Endothelial cell of umbilical vein (primary cell): ENCODE data around the gene FERMT2. TPM values are rescaled to one million over a fixed set of nuclear protein-coding genes. Genes with fewer than 3 reads are reported as not detected.

Experiments
- BruUV-seq: library from RNA; stranded (reverse); fragments of 400-500 nt; replicated peaks from 2 replicates; lab custom pipeline; 2021; lab: Mats Ljungman, UMichigan
- CTCF ChIA-PET: fragments of 300-600, 350-600 bp; sonication (Branson Sonifier 250); formaldehyde crosslinking; loops from one replicate; lab custom pipeline; 2021; ENCODE audit warnings: antibody characterized with exemption, inconsistent platforms; lab: Charles Lee
- POLR2A ChIA-PET: fragments of 300-600, 350-600 bp; sonication (Branson Sonifier 250); formaldehyde crosslinking; loops from one replicate; lab custom pipeline; 2021; ENCODE audit warnings: antibody characterized with exemption, inconsistent platforms; lab: Charles Lee
- DNase-seq: peaks from one replicate; pipeline ENCODE4 v3.0.0-alpha.2; 2011; ENCODE audit warnings: low read depth, low spot score
- FAIRE-seq: peaks from 2 replicates; lab custom pipeline; 2011; peaks lifted over from hg19 to GRCh38; lab: Jason Lieb, UNC
- H2AFZ ChIP-seq: 2 replicates; pipeline ENCODE4 v1.6.0; 2012; ENCODE audit warnings: low read depth, low read length, control low read depth, inconsistent platforms
- H3K27ac ChIP-seq: 2 replicates; pipeline ENCODE4 v1.5.1; 2011; ENCODE audit warnings: low read depth, mild to moderate bottlenecking, control low read depth, low read length, moderate library complexity; ENCODE audit not compliant: insufficient read depth
- H3K27me3 ChIP-seq, 2 experiments: 2 replicates each; pipeline versions ENCODE4 v1.6.0 to v1.6.1; 2011; ENCODE audit warnings: low read length in 2 of 2, mixed read lengths in 1 of 2; ENCODE audit not compliant: control insufficient read depth in 2 of 2, insufficient read depth in 2 of 2
- H3K36me3 ChIP-seq, 2 experiments: 2 replicates in 1 of 2; 3 replicates in 1 of 2; pipeline ENCODE4 v1.5.1; 2011; ENCODE audit warnings: low read length in 2 of 2, mild to moderate bottlenecking in 1 of 2, moderate library complexity in 1 of 2; ENCODE audit not compliant: control insufficient read depth in 2 of 2, insufficient read depth in 2 of 2; ENCODE audit errors: extremely low read depth in 1 of 2
- H3K4me1 ChIP-seq: 3 replicates; pipeline ENCODE4 v1.5.1; 2011; ENCODE audit warnings: mild to moderate bottlenecking, low read length; ENCODE audit not compliant: control insufficient read depth, insufficient read depth; ENCODE audit errors: extremely low read depth
- H3K4me2 ChIP-seq: 2 replicates; pipeline ENCODE4 v1.6.1; 2011; ENCODE audit warnings: low read length, control low read depth, mixed read lengths; ENCODE audit not compliant: insufficient read depth
- H3K4me3 ChIP-seq, 3 experiments: fragments of 200-600 bp in 1 of 3; sonication (generic), shearing (Covaris generic) in 1 of 3; replicated peaks in 1 of 3; 2 replicates each; pipeline ENCODE4 v1.5.1; 2011 to 2016; ENCODE audit warnings: control low read depth in 3 of 3, low read length in 3 of 3, mild to moderate bottlenecking in 2 of 3, inconsistent platforms in 1 of 3, low read depth in 1 of 3, moderate library complexity in 1 of 3; ENCODE audit not compliant: insufficient read depth in 1 of 3
- H3K79me2 ChIP-seq: 2 replicates; pipeline ENCODE4 v1.6.0; 2012; ENCODE audit warnings: low read length, inconsistent platforms; ENCODE audit not compliant: control insufficient read depth, insufficient read depth
- H3K9ac ChIP-seq: replicated peaks from 2 replicates; pipeline ENCODE3; 2011; ENCODE audit warnings: low read length, control low read depth; ENCODE audit not compliant: insufficient read depth; ENCODE audit errors: extremely low read depth
- H3K9me1 ChIP-seq: replicated peaks from 3 replicates; pipeline ENCODE4 v1.6.0; 2011; ENCODE audit warnings: mild to moderate bottlenecking, low read length; ENCODE audit not compliant: control insufficient read depth, insufficient read depth; ENCODE audit errors: extremely low read depth
- H3K9me3 ChIP-seq: replicated peaks from 2 replicates; pipeline ENCODE4 v1.5.1; 2012; ENCODE audit warnings: low read length, inconsistent platforms; ENCODE audit not compliant: control insufficient read depth, insufficient read depth
- H4K20me1 ChIP-seq: replicated peaks from 2 replicates; pipeline ENCODE3; 2011; ENCODE audit warnings: mild to moderate bottlenecking, low read length; ENCODE audit not compliant: control insufficient read depth, insufficient read depth; ENCODE audit errors: extremely low read depth
- EZH2 ChIP-seq: IDR thresholded peaks from 2 replicates; pipeline ENCODE4 v1.6.1; 2012; ENCODE audit warnings: borderline replicate concordance, low read depth, mild to moderate bottlenecking, moderate library complexity, low read length, inconsistent platforms; ENCODE audit not compliant: severe bottlenecking
- dilution Hi-C: fragments of 300-500 bp; cut with MboI; formaldehyde crosslinking; loops from one replicate; pipeline ENCODE4 v1.15.0; 2019; ENCODE audit warnings: low sequenced_read_pairs; ENCODE audit not compliant: extremely low pct_ligation_motif_present
- intact Hi-C: fragments of 100-400 bp; cut with micrococcal nuclease; formaldehyde crosslinking; loops from one replicate; pipeline ENCODE4 v1.10.0; 2022
- polyA plus RNA-seq, 4 experiments: library from polyadenylated mRNA; depleted of rRNA in 3 of 4; stranded (reverse) in 3 of 4; unstranded in 1 of 4; fragments of >200 nt; gene quantifications; 2 replicates each; pipeline versions ENCODE4 v1.2.1 to v1.2.3, GENCODE V29; 2011 to 2012; ENCODE audit warnings: missing spikeins in 1 of 4
- total RNA-seq: library from RNA; stranded (reverse); gene quantifications from 2 replicates; pipeline ENCODE4 v1.2.3, GENCODE V29; 2021
- TF ChIP-seq, protein P1 (sequence below), 2 donors: IDR thresholded peaks; 1 replicate in 1 of 2; 2 replicates in 1 of 2; pipeline ENCODE4 v1.5.1; 2011; ENCODE audit warnings: low read length in 2 of 2, mild to moderate bottlenecking in 2 of 2, moderate library complexity in 2 of 2, control low read depth in 1 of 2, inconsistent platforms in 1 of 2, low read depth in 1 of 2; ENCODE audit not compliant: insufficient read depth in 1 of 2; ENCODE audit errors: extremely low read depth in 1 of 2

The FERMT2 gene
- total and polyA plus RNA-seq, 2 donors (not counting 3 experiments of a cell fraction or from before 2014, with no cell fraction given) = 58.7 to 108 TPM

DNA sequence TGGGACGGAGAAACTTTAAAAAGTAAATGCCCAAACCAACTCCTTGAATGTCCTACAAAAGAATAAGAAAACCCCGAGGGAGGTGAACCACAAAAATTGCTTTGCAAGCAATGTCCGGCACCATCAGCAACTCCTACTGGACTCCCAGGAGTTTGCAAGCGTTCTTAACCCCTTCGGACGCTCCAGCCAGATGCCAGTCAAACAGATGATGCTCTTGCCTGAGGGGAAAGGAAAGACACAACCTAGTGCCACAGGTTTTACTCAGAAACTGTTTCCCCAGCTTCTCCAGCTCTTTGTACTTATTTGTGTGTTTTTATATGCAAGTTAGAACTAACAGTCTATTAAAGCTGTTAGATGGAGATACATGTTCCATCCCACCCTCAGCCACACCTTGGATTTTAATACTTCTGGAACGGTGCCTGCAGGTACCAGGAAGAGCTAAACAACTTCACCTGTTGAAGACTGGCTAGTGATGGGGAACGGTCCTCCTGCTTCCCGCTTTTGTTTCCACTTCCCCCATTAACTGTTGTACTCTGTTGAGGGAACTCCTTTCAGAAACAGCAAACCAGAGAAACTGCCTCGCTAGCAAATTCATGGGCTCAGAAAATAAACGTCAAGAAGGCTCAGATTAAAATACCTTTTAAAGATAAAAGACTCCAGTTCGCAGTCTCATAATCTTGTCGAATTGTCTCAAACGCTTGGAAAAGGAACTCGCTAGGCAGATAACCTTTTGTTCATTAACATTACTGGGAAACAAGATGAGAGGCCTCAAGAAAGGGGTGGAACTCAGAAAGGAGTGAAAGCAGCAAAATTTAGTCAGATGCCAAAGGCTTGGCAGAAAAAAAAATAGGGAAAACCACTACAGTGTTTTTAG, 1.1 kb upstream of the FERMT2 start:
- FAIRE-seq = peak; percentile 8
- CTCF ChIA-PET = interaction anchor here (0.9 to 2.4 kb wide), 10 partner anchors 9 to 354 kb away, joined by 3 to 16 read pairs (median 4); partner anchors contain the start of genes GNPNAT1 and STYX
- TSS peak; percentile 75 for BruUV-seq

More for the DNA sequence above, 1.1 kb upstream of the FERMT2 start:
- Histone ChIP-seq H3K4me3 (peak overlapping the region; percentile 74 to 96 (median 79)), H2AFZ (peak overlapping the region; percentile 86), H3K9ac (peak overlapping the region; percentile 95), H3K27me3 (no peaks in the 10 kb centered on the region), H3K36me3 (no peaks in the 10 kb centered on the region), H3K4me2 (peak overlapping the region; percentile 81), H3K9me1 (no peaks in the 10 kb centered on the region), H4K20me1 (no peaks in the 10 kb centered on the region), H3K79me2 (peaks cover 34% of the 10 kb centered on the region), H3K27ac (peak overlapping the region; percentile 85), H3K9me3 (no peaks in the 10 kb centered on the region), H3K4me1 (peaks cover 24% of the 10 kb centered on the region)
- intact Hi-C loops (loop anchor here (1.0 to 10.0 kb wide), 6 partner anchors 34 to 399 kb away; partner anchors contain the start of genes GNPNAT1, PSMC6 and STYX), dilution Hi-C loops (no loop called here)
- TF ChIP-seq, protein P1, sequence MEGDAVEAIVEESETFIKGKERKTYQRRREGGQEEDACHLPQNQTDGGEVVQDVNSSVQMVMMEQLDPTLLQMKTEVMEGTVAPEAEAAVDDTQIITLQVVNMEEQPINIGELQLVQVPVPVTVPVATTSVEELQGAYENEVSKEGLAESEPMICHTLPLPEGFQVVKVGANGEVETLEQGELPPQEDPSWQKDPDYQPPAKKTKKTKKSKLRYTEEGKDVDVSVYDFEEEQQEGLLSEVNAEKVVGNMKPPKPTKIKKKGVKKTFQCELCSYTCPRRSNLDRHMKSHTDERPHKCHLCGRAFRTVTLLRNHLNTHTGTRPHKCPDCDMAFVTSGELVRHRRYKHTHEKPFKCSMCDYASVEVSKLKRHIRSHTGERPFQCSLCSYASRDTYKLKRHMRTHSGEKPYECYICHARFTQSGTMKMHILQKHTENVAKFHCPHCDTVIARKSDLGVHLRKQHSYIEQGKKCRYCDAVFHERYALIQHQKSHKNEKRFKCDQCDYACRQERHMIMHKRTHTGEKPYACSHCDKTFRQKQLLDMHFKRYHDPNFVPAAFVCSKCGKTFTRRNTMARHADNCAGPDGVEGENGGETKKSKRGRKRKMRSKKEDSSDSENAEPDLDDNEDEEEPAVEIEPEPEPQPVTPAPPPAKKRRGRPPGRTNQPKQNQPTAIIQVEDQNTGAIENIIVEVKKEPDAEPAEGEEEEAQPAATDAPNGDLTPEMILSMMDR (IDR thresholded peaks at IDR 0.05; ENCODE audit: extremely low read depth in 1 of 2, insufficient read depth in 1 of 2, low read depth in 1 of 2, low read length in 2 of 2) = peak; percentile 22 to 59
- no peak for TF ChIP-seq EZH2
- POLR2A ChIA-PET = interaction anchor here (1.0 to 1.4 kb wide), 4 partner anchors 33 to 127 kb away, joined by 3 to 8 read pairs (median 4); no protein-coding TSS in a partner anchor
- DNase-seq = peak; percentile 75
